Dermis microvascular lymphatic vessel endothelial cell (primary cell): Measurements from ENCODE around the gene PCP4L1. TPM values are rescaled to one million over a fixed set of nuclear protein-coding genes. Genes with fewer than 3 reads are reported as not detected.
"Not testable (repeated sequence)": the region's sequence is repeated elsewhere in the genome, so short reads cannot be mapped to it uniquely, and the experiment has no call there.

ENCODE experiments used
- DNase-seq, 2 donors: peaks; one replicate each; pipeline versions ENCODE4 v3.0.0 to v3.0.0-alpha.2; 2010; ENCODE audit warnings: low read depth in 2 of 2
- total RNA-seq: library from RNA; depleted of rRNA; stranded (reverse); fragments of >200 nt; gene quantifications from 2 replicates; pipeline ENCODE4 v1.2.1, GENCODE V29; 2014

PCP4L1 gene
- total RNA-seq, 1 donor from 2014 or later = not detected

DNA sequence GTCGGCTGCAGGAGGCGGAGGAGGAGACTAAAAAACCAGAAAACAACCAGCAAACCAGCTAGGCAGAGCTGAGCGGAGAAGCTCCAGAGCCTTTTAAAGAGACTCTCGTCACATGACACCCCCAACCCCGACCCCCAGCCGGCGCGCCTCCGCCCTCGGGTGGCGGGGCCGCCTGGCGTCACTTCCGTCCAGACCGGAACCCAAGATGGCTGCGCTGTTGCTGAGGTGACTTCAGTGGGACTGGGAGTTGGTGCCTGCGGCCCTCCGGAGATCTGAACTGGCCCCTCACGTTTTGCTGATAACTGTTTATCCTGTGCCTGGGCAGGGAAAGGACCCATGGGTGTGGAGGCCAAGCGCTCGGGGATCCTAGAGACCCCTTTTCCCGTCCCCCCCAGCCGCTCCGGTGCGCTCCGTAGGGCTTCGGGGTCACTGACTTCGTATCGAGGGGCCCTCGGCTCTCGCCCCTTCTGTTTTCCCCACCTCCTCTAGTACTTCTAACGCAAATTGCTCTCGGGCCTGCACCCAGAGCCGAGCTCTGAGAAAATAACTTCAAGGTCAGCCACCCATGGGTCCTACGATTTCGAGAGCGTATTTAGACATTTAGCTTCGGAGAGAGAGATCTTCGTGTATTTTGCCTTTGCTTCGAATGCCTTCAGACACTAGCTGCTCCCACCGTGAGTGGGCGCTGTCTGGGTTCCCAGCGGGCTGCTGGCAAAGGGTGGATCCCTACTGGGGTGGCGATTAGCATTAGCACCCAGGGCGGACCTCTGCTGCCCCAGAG is 55.8 kb downstream of the PCP4L1 start, which contains the start of gene SDHC:
SDHC (plus strand) TSS at position 181 of the 781 bp plus-strand sequence; CDS start at position 206, 25 bp downstream.
- DNase-seq = peak; percentile 85 to 93

DNA sequence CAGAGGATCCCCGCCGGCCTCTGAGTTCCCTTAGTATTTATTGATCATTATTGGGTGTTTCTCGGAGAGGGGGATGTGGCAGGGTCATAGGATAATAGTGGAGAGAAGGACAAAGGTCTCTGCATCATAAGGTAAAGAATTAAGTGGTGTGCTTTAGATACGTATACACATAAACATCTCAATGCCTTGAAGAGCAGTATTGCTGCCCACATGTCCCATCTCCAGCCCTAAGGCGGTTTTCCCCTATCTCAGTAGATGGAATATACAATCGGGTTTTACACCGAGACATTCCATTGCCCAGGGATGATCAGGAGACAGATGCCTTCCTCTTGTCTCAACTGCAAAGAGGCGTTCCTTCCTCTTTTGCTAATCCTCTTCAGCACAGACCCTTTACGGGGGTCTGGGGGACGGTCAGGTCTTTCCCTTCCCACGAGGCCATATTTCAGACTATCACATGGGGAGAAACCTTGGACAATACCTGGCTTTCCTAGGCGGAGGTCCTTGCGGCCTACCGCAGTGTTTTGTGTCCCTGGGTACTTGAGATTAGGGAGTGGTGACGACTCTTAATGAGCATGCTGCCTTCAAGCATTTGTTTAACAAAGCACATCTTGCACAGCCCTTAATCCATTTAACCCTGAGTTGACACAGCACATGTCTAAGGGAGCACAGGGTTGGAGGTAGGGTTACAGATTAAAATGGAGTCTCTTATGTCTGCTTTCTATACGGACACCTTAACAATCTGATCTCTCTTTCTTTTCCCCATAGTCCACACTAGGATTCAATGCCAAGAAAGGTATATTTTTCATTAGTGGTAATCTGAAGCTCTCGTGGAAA is 57.5 kb downstream of the PCP4L1 start:
- DNase-seq = not testable (repeated sequence)

DNA sequence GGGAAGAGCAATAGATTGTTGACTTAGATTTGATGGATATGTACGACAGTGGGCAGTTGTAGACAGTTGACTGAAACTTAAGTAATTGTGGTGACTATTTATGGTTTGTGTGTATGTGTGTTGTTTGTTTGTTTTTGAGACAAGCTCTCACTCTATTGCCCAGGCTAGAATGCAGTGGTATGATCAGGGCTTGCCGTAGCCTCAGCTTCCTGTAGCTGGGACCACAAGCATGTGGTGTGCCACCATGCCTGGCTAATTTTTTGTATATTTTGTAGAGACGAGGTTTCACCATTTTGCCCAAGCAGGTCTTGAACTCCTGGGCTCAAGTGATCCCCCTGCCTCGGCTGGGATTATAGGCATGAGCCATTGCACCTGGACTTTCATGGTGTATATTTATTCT is 65.5 kb downstream of the PCP4L1 start:
- no peak for DNase-seq

DNA sequence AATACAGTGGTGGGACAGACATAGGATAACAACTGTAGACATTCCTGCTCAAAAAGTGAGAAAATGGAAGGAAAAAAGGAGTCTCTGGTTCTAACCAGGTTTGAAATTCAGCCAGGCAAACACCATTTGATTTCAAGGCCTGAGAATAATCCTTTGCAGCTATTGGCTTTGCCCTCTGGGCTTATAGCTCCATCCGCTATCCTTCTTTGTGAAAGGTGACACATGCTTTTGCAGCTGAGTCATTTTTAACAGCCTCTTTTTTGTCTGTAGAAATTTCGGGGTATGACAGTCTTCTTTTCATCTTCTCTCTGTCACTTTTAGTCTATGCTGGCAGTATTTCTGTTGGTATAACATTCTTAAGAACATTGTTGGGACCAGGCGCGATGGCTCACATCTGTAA is 71.8 kb downstream of the PCP4L1 start:
- DNase-seq = no peak

DNA sequence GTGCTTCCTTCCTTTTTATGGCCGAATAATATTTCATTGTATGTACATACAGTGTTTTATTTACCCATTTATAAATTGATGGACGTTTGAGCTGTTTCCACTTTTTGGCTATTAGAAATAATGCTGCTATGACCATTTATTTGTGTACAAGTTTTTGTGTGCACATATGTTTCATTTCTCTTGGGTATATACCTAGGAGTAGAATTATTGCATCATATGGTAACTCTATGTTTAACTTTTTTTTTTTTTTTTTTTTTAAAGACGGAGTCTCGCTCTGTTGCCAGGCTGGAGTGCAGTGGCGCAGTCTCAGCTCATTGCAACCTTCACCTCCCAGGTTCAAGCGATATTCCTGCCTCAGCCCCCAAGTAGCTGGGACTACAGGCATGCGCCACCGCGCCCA is 74.6 kb downstream of the PCP4L1 start:
- no peak for DNase-seq

Other genes with a start within 250 kb of the PCP4L1 start
- 92.2 and 191 TPM in 2 replicates for gene F11R, start 237.6 kb upstream of the PCP4L1 start, total RNA-seq
- 6.0 and 6.7 TPM in 2 replicates for gene TSTD1, start 219.8 kb upstream of the PCP4L1 start, total RNA-seq
- 83.2 and 94.9 TPM in 2 replicates for gene USF1, start 212.8 kb upstream of the PCP4L1 start, total RNA-seq
- not detected in 2 replicates for gene ARHGAP30, start 188.9 kb upstream of the PCP4L1 start, total RNA-seq
- under 0.01 and 0.26 TPM in 2 replicates for gene NECTIN4, start 169.2 kb upstream of the PCP4L1 start, total RNA-seq
- 0.76 and 1.7 TPM in 2 replicates for gene KLHDC9, start 160.4 kb upstream of the PCP4L1 start, total RNA-seq
- 27.7 and 31.1 TPM in 2 replicates for gene PFDN2, start 140.7 kb upstream of the PCP4L1 start, total RNA-seq
- 8.6 and 10.0 TPM in 2 replicates for gene NIT1, start 140.6 kb upstream of the PCP4L1 start, total RNA-seq
- gene DEDD, start 126.1 kb upstream of the PCP4L1 start, total RNA-seq = 32.3 and 60.6 TPM in 2 replicates
- 108 and 127 TPM in 2 replicates for gene UFC1, start 104.8 kb upstream of the PCP4L1 start, total RNA-seq
- 3.3 and 5.6 TPM in 2 replicates for gene USP21, start 99.2 kb upstream of the PCP4L1 start, total RNA-seq
- gene PPOX, start 92.3 kb upstream of the PCP4L1 start, total RNA-seq = 13.0 and 18.3 TPM in 2 replicates
- gene B4GALT3, start 81.2 kb upstream of the PCP4L1 start, total RNA-seq = 17.5 and 28.6 TPM in 2 replicates
- gene ADAMTS4, start 59.7 kb upstream of the PCP4L1 start, total RNA-seq = 12.5 and 15.8 TPM in 2 replicates
- 196 and 206 TPM in 2 replicates for gene NDUFS2, start 56.4 kb upstream of the PCP4L1 start, total RNA-seq
- gene FCER1G, start 43.5 kb upstream of the PCP4L1 start, total RNA-seq = 0.13 and 0.26 TPM in 2 replicates
- gene APOA2, start 35.1 kb upstream of the PCP4L1 start, total RNA-seq = not detected in 2 replicates
- gene TOMM40L, start 32.7 kb upstream of the PCP4L1 start, total RNA-seq = 12.2 and 14.4 TPM in 2 replicates
- gene NR1I3, start 20.5 kb upstream of the PCP4L1 start, total RNA-seq = not detected in 2 replicates
- gene MPZ, start 51.2 kb downstream of the PCP4L1 start, total RNA-seq = 1.5 and 2.0 TPM in 2 replicates
- gene SDHC, start 55.6 kb downstream of the PCP4L1 start, total RNA-seq = 18.0 and 21.5 TPM in 2 replicates
- not detected in 2 replicates for gene CFAP126, start 109.1 kb downstream of the PCP4L1 start, total RNA-seq
- 0.64 and 3.7 TPM in 2 replicates for gene FCGR2A, start 246.7 kb downstream of the PCP4L1 start, total RNA-seq